Loucy (cell line): ENCODE data around the gene ALK.

Source experiments
- EZH2phosphoT487 ChIP-seq: fragments of 200-600 bp; IDR thresholded peaks from 2 replicates; pipeline ENCODE4 v1.6.1; 2018; ENCODE audit warnings: antibody characterized with exemption, mild to moderate bottlenecking, moderate library complexity, borderline replicate concordance
- TF ChIP-seq, protein P1 (sequence below): fragments of 200-600 bp; sonication (generic); conservative IDR thresholded peaks from 2 replicates; pipeline ENCODE4 v1.5.1; 2014; ENCODE audit warnings: mild to moderate bottlenecking, antibody characterized with exemption, low read length

DNA sequence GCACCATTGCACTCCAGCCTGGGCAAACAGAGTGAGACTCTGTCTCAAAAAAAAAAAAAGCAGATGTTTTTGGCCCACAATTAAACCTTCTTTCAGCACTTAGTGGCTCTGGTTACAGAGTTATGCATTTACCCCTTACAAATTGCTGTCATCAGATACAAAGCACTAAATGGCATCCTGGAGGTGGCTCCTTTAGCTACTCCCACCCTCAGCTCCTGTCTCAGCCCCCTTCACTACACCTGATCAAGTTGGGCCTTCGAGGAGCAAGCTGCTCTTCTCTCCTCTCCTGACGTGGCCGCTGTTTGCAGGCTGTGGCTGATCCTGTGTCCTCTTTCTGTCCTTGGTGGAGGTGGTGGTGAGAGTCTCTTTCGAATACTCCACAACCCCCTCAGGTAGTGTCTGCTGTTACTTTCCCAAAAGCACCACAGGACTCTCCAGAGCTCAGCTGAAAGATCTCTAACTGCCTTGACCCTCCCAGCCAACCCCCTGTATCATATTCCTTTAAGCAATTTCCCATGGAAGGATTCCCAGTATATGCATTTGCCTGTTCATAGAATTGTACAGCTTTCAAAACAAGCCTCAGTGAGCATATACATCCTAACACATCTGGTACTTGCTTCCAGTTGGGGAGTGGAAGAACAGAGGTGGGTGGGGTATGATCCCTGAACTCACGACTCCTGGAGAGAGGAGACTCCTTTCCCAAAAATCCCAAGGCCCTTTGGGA is 520.3 kb downstream of the ALK start:
- no peak for TF ChIP-seq EZH2phosphoT487
- TF ChIP-seq, protein P1, sequence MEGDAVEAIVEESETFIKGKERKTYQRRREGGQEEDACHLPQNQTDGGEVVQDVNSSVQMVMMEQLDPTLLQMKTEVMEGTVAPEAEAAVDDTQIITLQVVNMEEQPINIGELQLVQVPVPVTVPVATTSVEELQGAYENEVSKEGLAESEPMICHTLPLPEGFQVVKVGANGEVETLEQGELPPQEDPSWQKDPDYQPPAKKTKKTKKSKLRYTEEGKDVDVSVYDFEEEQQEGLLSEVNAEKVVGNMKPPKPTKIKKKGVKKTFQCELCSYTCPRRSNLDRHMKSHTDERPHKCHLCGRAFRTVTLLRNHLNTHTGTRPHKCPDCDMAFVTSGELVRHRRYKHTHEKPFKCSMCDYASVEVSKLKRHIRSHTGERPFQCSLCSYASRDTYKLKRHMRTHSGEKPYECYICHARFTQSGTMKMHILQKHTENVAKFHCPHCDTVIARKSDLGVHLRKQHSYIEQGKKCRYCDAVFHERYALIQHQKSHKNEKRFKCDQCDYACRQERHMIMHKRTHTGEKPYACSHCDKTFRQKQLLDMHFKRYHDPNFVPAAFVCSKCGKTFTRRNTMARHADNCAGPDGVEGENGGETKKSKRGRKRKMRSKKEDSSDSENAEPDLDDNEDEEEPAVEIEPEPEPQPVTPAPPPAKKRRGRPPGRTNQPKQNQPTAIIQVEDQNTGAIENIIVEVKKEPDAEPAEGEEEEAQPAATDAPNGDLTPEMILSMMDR, result no peak
